ENCODE results near the gene ATP5PO.

- TF ChIP-seq CTCF (optimal IDR thresholded peaks at IDR 0.05 in 1 of 3, IDR thresholded peaks at IDR 0.05 in 1 of 3, conservative IDR thresholded peaks at IDR 0.05 in 1 of 3; ENCODE audit: extremely low read depth in 1 of 3, insufficient read depth in 2 of 3, low read length in 3 of 3): no peak
- TF ChIP-seq EZH2 (IDR thresholded peaks at IDR 0.05; ENCODE audit: low read length): no peak
Observed at GRCh38 chr21:33872881-33873515, 42.6 kb downstream of the ATP5PO start.
